Anterior cingulate cortex (tissue), 58 donors: ENCODE results near the gene PUS7L.
"Not testable (repeated sequence)": the region's sequence is repeated elsewhere in the genome, so short reads cannot be mapped to it uniquely, and the experiment has no call there.

Source experiments
- DNase-seq, 58 donors: peaks; one replicate each; lab custom pipeline; 2025; lab: John Stamatoyannopoulos, UW

PUS7L gene

DNA sequence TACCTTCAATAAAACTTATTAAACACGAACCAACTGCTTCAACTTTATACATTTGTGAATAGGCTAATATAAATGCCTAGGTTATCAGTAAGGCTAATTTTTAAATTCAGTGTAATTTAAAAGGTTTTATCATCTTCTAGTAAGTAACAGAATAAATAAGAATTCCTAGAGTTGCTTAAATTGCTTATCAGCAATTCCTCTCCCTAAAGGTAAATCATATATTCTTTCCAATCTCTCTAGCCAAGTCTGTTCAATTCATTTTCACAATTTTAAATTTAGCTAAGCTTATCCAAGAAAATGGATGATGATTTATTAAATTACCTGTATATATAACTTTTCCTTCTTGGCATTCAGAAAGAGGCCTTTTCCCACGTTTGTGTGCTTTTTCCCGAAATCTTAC, 4.6 kb downstream of the PUS7L start:
- no peak for DNase-seq

DNA sequence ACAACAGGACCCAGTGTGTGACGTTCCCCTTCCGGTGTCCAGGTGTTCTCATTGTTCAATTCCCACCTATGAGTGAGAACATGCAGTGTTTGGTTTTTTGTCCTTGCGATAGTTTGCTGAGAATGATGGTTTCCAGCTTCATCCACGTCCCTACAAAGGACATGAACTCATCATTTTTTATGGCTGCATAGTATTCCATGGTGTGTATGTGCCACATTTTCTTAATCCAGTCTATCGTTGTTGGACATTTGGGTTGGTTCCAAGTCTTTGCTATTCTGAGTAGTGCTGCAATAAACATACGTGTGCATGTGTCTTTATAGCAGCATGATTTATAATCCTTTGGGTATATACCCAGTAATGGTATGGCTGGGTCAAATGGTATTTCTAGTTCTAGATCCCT, 7.2 kb downstream of the PUS7L start:
- DNase-seq: not testable (repeated sequence)

DNA sequence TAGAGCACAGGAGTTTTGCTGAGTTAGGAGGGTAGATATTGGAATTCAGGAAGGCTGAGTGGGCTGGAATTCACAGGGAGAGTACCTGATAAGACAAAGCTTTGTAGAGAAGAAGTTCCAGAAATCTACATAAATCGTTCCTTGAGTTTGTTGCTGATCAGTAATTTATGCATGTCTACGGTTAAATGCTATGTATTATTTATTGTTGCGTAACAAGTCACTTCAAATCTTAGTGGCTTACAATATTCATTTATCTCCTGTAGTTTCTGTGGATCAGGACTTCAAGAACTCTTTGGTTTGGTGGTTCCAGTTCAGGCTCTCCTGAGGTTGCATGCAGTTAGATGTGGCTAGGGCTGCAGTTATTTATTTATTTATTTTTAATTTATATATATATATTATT, 7.8 kb downstream of the PUS7L start:
- DNase-seq: no peak

DNA sequence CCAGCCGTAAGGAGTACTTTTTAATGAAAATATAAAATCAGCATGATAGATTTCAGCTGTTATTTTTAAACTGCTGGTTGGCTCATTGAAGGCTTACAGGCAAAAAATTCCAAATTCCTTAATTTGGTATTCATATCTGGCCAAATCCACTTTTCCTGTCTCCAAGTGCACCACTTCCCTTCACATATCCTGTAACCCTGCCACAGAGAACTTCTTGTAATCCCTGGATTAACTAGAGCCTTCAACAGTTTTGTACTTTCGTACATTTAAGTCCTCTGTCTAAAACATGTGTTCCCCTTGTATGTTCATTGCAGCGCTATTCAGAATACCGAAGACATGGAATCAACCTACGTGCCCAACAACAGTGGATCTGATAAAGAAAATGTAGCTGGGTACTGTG, 9.6 kb downstream of the PUS7L start:
- DNase-seq: no peak

DNA sequence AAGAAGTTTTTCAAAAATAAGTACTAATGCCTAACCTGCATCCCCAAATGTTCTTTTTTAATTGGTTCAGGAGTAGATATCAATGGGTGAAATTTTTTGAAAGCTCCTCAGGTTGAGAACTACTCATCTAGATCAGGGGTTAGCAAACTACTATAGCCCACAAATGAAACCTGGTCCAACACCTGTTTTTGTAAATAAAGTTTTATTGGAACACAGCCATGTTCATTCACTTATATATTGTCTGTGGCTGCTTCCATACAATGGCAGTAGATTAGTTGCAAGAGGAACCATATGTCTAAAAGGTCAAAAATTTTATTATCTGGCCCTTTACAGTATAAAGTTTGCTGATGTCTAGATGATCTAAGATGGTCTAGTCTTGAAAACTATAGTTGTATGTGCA, 13.8 kb downstream of the PUS7L start:
- no peak for DNase-seq

DNA sequence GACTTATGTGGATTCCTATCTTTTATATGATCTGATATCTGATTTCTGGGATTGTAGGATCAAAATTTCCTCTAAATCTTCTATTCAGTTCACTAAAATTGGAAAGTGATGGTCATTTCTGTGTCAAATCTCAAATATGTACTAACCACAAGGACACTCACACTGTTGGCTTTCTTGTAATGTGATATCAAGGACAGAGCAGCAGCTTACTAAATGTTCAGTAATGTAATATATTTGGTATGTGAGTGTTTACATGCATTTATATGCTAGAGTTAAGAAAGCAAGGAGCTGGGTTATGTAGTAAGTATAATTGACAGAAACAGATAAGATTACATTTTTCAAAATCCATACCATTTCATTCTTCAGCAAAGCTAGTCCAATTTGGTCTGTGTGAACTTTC, 16.5 kb downstream of the PUS7L start:
- DNase-seq: no peak

DNA sequence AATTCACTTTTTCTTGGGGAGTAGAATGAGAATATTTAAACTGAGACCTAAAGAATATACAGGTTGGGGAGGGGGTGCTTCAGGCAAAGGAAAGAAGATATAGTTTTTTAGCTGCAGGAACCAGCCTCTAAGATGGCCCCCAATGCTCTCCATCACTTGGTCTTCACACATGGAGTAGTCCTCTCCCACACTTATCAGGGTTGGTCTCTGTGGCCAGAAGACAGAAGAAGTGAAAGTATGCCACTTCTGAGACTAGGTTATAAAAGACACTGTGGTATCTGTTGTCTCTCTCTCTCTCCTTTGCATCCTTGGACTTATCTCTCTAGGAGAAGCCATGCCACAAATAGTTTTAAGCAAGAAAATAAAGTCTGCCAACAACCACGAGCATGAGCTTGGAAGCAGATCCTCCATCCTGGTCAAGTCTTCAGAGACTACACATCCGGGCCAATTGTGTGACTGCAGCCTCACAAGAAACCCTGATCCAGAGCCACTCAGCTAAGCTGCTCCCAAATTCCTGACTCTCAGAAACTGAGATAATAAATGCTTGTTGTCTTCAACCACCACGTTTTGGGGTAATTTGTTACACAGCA, 18.0 kb downstream of the PUS7L start:
- DNase-seq: no peak

DNA sequence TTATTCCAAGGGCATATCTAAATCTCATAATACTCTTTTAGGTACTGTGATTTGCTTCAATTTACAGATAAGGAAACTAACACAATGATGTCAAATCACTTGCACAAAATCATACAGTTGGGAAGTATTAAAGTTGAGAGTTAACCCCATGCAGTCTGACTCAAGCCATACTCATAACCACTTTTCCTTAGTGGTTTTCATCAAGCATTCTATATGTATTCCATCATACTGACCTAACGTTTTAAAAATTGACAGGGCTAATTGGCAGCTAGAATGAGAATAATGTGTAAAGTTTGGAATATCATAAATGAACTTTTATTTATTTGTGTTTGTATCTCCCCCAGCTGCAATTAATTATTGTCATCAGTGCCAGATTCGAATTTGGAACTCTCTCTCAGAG, 20.9 kb downstream of the PUS7L start:
- DNase-seq: no peak

DNA sequence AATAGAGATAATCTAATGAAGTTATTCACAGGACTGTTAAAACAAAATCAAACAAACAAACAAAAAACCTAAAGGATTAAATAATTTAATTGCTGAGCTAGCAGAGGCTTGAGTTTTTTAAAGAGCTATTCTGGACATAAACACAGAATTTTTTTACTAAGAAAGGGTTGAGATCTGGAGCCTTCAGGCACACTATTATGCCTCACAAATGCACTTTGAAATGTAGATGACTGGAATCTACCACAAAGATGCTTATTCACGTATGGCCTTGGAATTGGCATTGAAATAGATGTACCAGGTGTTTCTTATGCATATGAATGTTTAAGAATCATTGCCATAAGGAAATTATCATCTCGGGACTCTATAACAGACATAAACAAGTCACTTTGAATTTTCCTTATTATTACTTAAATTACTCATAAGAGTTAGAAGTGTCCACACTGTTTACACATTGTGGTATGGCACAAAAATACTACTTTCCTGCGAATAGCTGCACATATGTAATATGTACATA, 21.6 kb downstream of the PUS7L start:
- DNase-seq: no peak

DNA sequence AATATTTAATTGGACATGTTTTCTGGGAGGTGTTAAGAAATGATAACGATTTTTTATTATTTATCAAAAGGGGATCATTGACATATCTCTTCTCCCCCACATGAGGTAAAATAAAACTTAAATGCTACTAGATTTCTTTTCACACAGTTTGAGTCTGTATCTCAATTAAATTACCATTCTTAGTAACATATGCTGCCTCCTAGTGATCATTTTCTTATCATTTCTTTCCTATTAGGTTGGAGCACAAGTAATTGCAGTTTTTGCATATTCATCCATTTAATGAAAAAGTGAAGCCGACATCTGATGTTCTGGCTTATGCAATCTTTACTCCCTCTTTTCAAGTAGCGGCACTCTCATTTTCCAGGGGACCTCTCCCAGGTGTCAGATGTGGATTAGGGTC, 24.9 kb downstream of the PUS7L start:
- no peak for DNase-seq

DNA sequence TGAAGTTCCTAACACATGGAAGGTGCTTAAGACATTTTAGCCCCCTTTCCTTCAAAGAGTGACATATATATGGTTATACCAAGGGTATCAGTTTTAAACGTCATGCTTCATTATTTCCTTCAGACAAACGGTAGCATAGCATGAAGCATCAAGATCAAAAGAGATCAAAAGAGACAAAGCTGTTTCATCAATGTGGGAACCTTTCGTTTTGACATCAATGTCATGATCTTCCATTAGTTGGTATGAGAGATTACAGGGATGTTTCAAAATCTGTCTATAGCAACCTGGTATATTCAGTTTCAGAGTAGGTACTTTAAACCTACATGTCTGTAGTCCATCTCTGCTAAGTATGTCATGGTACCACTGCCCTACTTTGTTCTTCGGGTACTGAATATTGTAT, 28.3 kb downstream of the PUS7L start:
- no peak for DNase-seq

DNA sequence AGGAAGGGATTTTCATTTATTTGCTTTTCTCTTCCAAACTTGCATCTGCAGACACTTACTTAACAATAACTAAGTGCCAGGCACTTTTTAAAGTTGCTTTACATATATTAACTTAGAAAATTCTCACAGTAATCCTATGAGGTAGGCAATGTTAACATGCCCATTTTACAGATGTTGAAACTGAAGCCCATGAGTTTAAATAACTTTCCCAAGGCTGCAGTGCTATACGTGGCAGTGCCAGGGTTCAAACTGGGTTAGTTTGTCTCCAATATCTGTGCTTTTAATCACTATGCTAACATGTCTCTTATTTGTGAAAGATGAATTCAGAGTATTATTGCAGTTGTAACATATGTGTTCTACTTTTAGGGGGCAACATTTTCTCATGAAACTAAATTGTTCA, 29.9 kb downstream of the PUS7L start:
- no peak for DNase-seq

DNA sequence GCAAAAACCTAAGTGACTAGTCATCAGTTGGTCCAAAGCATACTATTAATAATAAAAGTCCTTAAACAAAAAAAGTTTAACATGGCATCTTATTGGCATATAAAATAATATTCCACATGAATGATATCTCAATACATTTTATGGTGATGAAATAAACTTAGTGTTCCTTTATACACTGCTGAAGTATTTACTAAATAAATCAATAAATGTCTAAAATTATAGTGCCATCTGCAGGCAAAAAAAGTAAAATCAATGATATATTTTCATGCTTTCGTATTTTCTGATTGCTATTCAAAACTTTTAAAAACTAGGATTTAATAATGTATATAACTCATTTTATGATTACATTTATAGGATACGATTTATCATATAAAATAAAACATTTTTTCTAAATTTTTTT, 30.5 kb downstream of the PUS7L start:
- DNase-seq: no peak

DNA sequence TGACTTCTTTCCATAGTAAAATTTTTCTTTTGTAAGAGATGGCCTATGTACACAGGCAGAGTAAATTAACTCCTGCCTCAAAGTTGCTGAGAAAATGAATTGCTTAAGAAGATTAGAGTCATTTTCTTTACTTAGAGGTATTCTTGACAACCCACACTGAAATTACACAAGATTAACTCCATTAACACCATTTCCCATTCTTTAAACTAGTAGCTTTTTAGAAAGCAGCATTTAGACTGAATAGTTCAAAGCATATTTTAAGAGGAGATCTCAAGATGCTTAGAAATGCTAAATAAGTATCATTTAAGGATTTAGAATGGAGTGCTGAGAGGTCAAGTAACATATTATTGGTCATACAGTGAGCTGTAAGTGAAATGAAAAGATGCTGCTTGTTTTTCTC, 35.5 kb downstream of the PUS7L start:
- DNase-seq: no peak

DNA sequence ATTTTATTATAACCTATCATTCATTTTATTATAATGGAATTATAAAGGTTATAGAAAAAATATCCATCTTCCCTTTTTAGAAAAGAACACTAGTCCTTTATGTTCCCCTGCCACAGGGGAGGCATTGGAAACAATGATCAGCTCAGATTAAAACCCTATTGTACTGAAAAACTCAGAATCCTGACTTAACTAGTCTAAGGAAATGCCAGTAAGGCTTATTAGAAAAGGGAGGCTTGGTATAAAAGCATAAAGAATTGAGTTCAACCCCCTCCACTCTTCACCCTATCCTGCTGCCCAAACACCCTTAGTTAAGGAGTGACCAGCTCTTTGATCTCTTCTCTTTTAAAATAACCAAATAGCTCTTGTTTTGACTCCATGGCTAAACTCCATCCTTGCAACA, 36.0 kb downstream of the PUS7L start:
- DNase-seq: no peak

DNA sequence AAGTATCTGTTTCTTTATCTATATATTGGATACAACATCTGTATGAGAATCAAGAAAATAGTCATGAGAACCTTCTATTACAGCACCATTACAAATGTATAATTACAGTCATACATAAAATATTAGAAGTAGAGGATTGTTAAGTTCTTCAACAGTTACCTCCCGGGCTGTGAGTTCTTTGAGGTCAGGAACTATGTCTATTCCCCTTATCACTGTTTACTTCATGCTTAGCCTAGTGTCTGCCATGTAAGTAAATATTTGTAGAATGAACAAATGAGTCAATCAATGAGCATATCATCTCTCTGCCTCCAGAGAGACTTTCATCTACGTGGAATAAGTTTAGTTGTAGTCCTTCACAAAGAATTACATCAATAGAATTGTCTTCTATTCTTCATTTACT, 47.2 kb downstream of the PUS7L start:
- no peak for DNase-seq

DNA sequence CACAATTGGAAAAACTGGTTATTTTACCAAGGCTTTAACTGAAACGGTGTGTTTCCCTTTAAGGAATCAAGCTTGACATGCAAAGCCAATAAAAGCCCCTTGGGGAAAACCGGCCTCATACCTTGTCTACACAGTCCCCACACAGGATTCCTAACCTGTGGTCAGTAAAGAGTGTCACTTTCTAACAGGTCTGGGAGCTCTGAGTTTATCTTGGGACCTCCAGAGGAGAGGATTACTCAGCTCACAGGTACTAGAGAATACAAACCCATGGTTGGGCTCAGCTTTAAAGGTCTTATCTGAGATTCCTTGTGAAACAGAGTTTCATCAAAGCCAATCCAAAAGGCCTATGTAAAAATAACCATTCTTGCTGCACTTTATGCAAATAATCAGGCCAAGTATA, 54.8 kb downstream of the PUS7L start:
- not testable (repeated sequence) for DNase-seq

DNA sequence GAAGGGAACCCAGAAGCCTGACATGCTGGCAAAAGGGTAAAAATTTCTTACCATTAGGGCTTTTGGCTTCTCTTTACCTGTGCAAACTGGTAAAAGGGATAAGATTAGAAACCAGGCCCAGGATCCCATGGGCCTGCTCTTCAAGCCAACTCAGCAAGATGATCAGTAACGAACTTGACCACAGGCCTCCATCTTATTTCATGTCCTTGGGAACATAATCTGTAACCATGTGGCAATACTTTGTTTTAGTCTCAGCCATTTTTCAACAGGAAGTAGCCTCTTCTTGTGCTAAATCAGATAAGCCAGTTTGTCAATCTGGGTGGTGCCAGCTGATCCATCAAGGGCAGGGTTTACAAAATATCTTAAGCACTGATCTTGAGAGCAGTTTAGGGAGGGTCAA, 57.4 kb downstream of the PUS7L start:
- not testable (repeated sequence) for DNase-seq

DNA sequence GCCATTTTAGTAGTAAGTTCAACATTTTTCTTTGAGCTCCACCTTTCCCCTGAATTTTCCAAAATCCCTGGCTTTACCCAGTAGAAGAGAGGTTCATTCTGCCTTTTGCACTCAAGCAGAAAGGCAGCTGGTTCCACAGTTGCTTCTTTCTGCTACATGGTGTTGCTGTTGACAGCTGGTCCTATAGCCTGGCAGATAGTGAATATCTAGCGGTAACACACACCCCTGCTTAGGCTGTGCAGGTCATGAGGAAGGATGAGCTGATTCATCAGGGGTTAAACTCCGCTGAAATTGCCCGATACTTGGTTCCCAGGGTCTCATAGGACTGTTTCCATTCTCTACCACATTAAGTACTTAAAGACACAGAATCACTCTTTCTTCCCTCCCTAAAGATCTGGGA, 62.4 kb downstream of the PUS7L start:
- no peak for DNase-seq

DNA sequence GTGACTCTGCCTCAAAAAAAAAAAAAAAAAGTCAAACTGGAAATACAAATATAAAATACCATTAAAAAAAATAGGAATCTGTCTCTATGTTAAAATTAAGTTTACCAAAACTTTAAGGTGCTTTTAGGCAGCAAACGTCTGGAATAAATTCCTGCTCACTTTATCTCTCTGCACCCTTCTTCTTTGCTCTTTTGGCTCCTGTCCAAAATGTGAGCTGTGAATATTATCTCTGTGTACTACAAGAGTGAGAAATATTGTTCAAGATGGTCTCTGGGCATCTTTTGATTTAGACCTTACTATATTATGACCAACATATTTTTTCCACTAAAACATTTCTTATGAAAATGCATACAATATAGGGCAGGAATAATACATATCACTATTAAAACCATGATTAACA, 63.7 kb downstream of the PUS7L start:
- DNase-seq: no peak

DNA sequence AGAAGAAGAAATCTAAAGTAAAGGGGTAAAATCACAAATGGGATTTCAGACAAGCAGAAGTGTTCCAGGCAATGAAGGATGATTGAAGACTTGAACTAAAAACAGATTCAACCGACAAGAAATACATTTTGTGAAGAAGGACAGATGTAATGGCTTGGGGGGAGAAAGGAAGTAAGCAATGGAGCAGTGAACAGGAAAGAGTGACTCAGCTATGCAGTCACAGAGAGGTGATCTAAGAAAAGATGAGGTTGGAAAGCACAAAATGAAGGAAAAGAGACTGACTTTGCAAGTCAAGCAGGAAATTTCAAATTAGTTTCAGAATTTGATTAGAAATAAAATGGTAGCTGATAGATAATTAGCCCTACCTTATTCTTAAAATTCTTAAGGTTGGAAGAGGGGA, 66.5 kb downstream of the PUS7L start:
- no peak for DNase-seq

DNA sequence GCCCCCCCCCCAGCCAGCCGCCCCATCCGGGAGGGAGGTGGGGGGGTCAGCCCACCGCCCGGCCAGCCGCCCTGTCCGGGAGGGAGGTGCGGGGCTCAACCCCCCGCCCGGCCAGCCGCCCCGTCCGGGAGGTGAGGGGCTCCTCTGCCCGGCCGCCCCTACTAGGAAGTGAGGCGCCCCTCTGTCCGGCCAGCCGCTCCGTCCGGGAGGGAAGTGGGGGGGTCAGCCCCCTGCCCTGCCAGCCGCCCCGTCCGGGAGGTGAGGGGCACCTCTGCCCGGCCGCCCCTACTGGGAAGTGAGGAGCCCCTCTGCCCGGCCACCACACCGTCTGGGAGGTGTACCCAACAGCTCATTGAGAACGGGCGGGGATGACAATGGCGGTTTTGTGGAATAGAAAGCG, 73.1 kb downstream of the PUS7L start:
- not testable (repeated sequence) for DNase-seq

DNA sequence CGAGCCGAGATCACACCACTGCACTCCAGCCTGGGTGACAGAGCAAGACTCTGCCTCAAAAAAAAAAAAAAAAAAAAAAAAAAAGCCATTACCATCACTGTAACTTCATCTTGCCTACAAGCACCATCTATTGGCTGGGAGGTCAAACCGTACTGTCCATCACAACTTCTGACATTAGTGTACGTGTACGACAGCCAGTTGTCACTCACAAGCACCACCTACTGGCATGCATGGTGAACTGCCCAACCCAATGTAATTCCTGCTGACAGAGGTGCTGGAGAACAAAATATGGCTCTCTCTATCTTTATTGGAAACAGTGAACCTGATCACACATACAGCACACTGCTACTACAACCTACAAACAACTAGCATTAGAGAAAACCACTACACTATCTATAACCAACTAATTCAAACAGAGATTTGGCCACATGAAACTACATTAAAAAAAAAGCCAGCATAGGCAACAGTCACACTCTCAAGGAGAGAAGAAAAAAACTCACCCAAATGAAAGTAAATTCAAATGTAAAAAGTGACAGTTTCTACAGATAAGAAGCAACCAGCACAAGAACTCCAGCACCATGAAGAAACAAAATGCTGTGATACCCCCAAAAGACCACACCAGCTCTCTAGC, 82.3 kb downstream of the PUS7L start:
- DNase-seq: no peak
